Neural cell (in vitro differentiated cells): ENCODE measurements around the gene PAFAH2. TPM values are rescaled to one million over a fixed set of nuclear protein-coding genes. Genes with fewer than 3 reads are reported as not detected.

Experiments used
- H2AFZ ChIP-seq: fragments of 200-600, 300-800 bp; sonication (generic), shearing (Covaris generic); 2 replicates; pipeline ENCODE4 v1.6.0; 2014; ENCODE audit warnings: low read depth, mild to moderate bottlenecking, antibody characterized with exemption, low read length, moderate library complexity
- H3F3A ChIP-seq: fragments of 200-600 bp; shearing (Covaris generic); 2 replicates; pipeline ENCODE4 v1.6.1; 2016; ENCODE audit warnings: mild to moderate bottlenecking, moderate library complexity, mixed read lengths, antibody characterized with exemption, low read length; ENCODE audit not compliant: insufficient read depth, poor library complexity, severe bottlenecking
- H3K27ac ChIP-seq: fragments of 200-600, 300-800 bp; sonication (generic), shearing (Covaris generic); 2 replicates; pipeline ENCODE4 v1.5.1; 2014; ENCODE audit warnings: mild to moderate bottlenecking, low read length, moderate library complexity
- H3K27me3 ChIP-seq: fragments of 300-800, 200-600 bp; sonication (generic), shearing (Covaris generic); 2 replicates; pipeline ENCODE4 v1.6.0; 2014; ENCODE audit warnings: mild to moderate bottlenecking, low read depth, low read length, moderate library complexity; ENCODE audit not compliant: insufficient read depth
- H3K36me3 ChIP-seq: fragments of 300-800, 200-600 bp; sonication (generic), shearing (Covaris generic); 2 replicates; pipeline ENCODE4 v1.5.1; 2014; ENCODE audit warnings: mild to moderate bottlenecking, antibody characterized with exemption, low read length, moderate library complexity; ENCODE audit not compliant: insufficient read depth
- H3K4me2 ChIP-seq: fragments of 300-800, 200-600 bp; sonication (generic), shearing (Covaris generic); 2 replicates; pipeline ENCODE4 v1.6.0; 2014; ENCODE audit warnings: mild to moderate bottlenecking, low read length
- H3K4me3 ChIP-seq: fragments of 300-800, 200-600 bp; sonication (generic), shearing (Covaris generic); 2 replicates; pipeline ENCODE4 v1.5.1; 2014; ENCODE audit warnings: mild to moderate bottlenecking, low read length, moderate library complexity
- H3K79me2 ChIP-seq: fragments of 200-600 bp; shearing (Covaris generic); replicated peaks from 2 replicates; pipeline ENCODE4 v1.6.0; 2014; ENCODE audit warnings: mild to moderate bottlenecking, low read length, moderate library complexity; ENCODE audit not compliant: insufficient read depth
- H3K9ac ChIP-seq: fragments of 300-800, 200-600 bp; sonication (generic), shearing (Covaris generic); 2 replicates; pipeline ENCODE4 v1.6.1; 2016; ENCODE audit warnings: mild to moderate bottlenecking, low read length, mixed read lengths
- H3K9me2 ChIP-seq: fragments of 200-600 bp; shearing (Covaris generic); 2 replicates; pipeline ENCODE4 v1.6.1; 2016; ENCODE audit warnings: mild to moderate bottlenecking, low read length, mixed read lengths; ENCODE audit not compliant: insufficient read depth
- H3K9me3 ChIP-seq: fragments of 200-600, 300-800 bp; sonication (generic), shearing (Covaris generic); 2 replicates; pipeline ENCODE4 v1.6.1; 2016; ENCODE audit warnings: mild to moderate bottlenecking, mixed run types, low read length, moderate library complexity, mixed read lengths
- H4K20me1 ChIP-seq: fragments of 200-600 bp; shearing (Covaris generic); 2 replicates; pipeline ENCODE4 v1.6.1; 2016; ENCODE audit warnings: mild to moderate bottlenecking, mixed run types; ENCODE audit not compliant: insufficient read depth
- CTCF ChIP-seq: fragments of 450-650 bp; IDR thresholded peaks from 2 replicates; pipeline ENCODE4 v1.5.1; 2014; ENCODE audit warnings: antibody characterized with exemption, mild to moderate bottlenecking, moderate library complexity; ENCODE audit not compliant: poor library complexity, severe bottlenecking
- EP300 ChIP-seq: fragments of 450-650 bp; conservative IDR thresholded peaks from 2 replicates; pipeline ENCODE4 v1.6.1; 2014; ENCODE audit warnings: antibody characterized with exemption, mild to moderate bottlenecking, moderate library complexity; ENCODE audit not compliant: poor library complexity, severe bottlenecking
- EZH2 ChIP-seq: fragments of 200-600, 300-800 bp; shearing (Covaris generic), sonication (generic); IDR thresholded peaks from 2 replicates; pipeline ENCODE4 v1.6.1; 2014; ENCODE audit warnings: antibody characterized with exemption, low read length, borderline replicate concordance, mild to moderate bottlenecking; ENCODE audit not compliant: insufficient read depth, poor library complexity, severe bottlenecking
- MXI1 ChIP-seq: fragments of 450-650 bp; conservative IDR thresholded peaks from 2 replicates; pipeline ENCODE4 v1.6.1; 2014; ENCODE audit warnings: antibody characterized with exemption, mild to moderate bottlenecking; ENCODE audit not compliant: poor library complexity, severe bottlenecking
- POLR2AphosphoS5 ChIP-seq: IDR thresholded peaks from 2 replicates; pipeline ENCODE4 v1.6.1; 2012
- RAD21 ChIP-seq: fragments of 450-650 bp; conservative IDR thresholded peaks from 2 replicates; pipeline ENCODE4 v1.6.1; 2014; ENCODE audit warnings: antibody characterized with exemption, mild to moderate bottlenecking, moderate library complexity
- SMC3 ChIP-seq: fragments of 450-650 bp; conservative IDR thresholded peaks from 2 replicates; pipeline ENCODE4 v1.6.1; 2014; ENCODE audit warnings: antibody characterized with exemption, mild to moderate bottlenecking, moderate library complexity; ENCODE audit not compliant: poor library complexity
- TAF1 ChIP-seq: IDR thresholded peaks from 2 replicates; pipeline ENCODE4 v1.6.1; 2012; ENCODE audit warnings: low read depth
- polyA plus RNA-seq: library from polyadenylated mRNA; depleted of rRNA; stranded (reverse); fragments of >200 nt; gene quantifications from 2 replicates; pipeline ENCODE4 v1.2.3, GENCODE V29; 2014
- TF ChIP-seq, protein P1 (sequence below): IDR thresholded peaks from 2 replicates; pipeline ENCODE4 v1.6.1; 2012; ENCODE audit warnings: borderline replicate concordance

The PAFAH2 gene
- polyA plus RNA-seq, 1 donor from 2014 or later = 7.9 TPM

- no peaks in the 10 kb centered on the region for H3F3A ChIP-seq
- H3K36me3 ChIP-seq = no peaks in the 10 kb centered on the region
- no peak for TF ChIP-seq EP300
- TF ChIP-seq CTCF = no peak
- no peak for TF ChIP-seq SMC3
- no peak for TF ChIP-seq EZH2
- TF ChIP-seq RAD21 = no peak
- TF ChIP-seq MXI1 = no peak
- TF ChIP-seq POLR2AphosphoS5 = no peak
- no peak for TF ChIP-seq TAF1
- TF ChIP-seq, protein P1, sequence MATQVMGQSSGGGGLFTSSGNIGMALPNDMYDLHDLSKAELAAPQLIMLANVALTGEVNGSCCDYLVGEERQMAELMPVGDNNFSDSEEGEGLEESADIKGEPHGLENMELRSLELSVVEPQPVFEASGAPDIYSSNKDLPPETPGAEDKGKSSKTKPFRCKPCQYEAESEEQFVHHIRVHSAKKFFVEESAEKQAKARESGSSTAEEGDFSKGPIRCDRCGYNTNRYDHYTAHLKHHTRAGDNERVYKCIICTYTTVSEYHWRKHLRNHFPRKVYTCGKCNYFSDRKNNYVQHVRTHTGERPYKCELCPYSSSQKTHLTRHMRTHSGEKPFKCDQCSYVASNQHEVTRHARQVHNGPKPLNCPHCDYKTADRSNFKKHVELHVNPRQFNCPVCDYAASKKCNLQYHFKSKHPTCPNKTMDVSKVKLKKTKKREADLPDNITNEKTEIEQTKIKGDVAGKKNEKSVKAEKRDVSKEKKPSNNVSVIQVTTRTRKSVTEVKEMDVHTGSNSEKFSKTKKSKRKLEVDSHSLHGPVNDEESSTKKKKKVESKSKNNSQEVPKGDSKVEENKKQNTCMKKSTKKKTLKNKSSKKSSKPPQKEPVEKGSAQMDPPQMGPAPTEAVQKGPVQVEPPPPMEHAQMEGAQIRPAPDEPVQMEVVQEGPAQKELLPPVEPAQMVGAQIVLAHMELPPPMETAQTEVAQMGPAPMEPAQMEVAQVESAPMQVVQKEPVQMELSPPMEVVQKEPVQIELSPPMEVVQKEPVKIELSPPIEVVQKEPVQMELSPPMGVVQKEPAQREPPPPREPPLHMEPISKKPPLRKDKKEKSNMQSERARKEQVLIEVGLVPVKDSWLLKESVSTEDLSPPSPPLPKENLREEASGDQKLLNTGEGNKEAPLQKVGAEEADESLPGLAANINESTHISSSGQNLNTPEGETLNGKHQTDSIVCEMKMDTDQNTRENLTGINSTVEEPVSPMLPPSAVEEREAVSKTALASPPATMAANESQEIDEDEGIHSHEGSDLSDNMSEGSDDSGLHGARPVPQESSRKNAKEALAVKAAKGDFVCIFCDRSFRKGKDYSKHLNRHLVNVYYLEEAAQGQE = no peak
- H4K20me1 ChIP-seq = no peaks in the 10 kb centered on the region
- no peaks in the 10 kb centered on the region for H3K79me2 ChIP-seq
- no peak overlapping the region for H3K9ac ChIP-seq
- H3K9me2 ChIP-seq = no peaks in the 10 kb centered on the region
- H3K4me3 ChIP-seq = no peak overlapping the region
- H3K27me3 ChIP-seq = peaks cover 58% of the 10 kb centered on the region
- no peak overlapping the region for H2AFZ ChIP-seq
- H3K9me3 ChIP-seq = no peaks in the 10 kb centered on the region
- H3K4me2 ChIP-seq = no peak overlapping the region
- no peak overlapping the region for H3K27ac ChIP-seq
These were observed 45.9 kb upstream of the PAFAH2 start for GRCh38 chr1:26043765-26044164.

DNA sequence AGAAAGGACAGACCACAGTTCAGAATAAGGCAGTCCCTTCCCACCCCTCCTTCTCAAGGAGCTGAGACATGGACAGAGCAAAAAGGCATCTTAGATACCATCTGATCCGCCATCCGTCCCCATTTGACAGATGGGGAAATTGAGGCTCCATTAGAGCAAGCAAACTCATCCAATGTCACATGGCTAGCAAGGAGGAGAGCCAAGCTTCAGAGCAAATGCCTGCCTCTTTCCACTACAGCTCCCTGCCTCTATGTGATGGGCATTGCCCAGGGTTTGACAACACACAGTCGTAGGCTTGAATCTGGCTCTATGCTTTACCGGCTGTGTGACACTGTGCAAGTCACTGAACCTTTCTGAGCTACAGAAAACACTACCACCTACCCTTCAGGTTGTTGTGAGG is 44.1 kb upstream of the PAFAH2 start:
- Histone ChIP-seq H2AFZ (no peak overlapping the region), H3K79me2 (no peaks in the 10 kb centered on the region), H4K20me1 (no peaks in the 10 kb centered on the region), H3K4me2 (no peak overlapping the region), H3F3A (no peaks in the 10 kb centered on the region), H3K9me2 (no peaks in the 10 kb centered on the region), H3K9me3 (no peaks in the 10 kb centered on the region), H3K27ac (no peak overlapping the region), H3K9ac (no peak overlapping the region), H3K36me3 (no peaks in the 10 kb centered on the region), H3K27me3 (peaks cover 41% of the 10 kb centered on the region), H3K4me3 (no peak overlapping the region)
- TF ChIP-seq EZH2 (no peak), TAF1 (no peak)

GRCh38 chr1:26041401-26041800 is 43.5 kb upstream of the PAFAH2 start:
- Histone ChIP-seq H3K9me2 (no peaks in the 10 kb centered on the region), H3K4me3 (no peak overlapping the region), H2AFZ (no peak overlapping the region), H3K9ac (no peak overlapping the region), H3K4me2 (no peak overlapping the region), H3K36me3 (no peaks in the 10 kb centered on the region), H3K79me2 (no peaks in the 10 kb centered on the region), H3K9me3 (no peaks in the 10 kb centered on the region), H3F3A (no peaks in the 10 kb centered on the region), H3K27ac (no peak overlapping the region), H4K20me1 (no peaks in the 10 kb centered on the region), H3K27me3 (peaks cover 35% of the 10 kb centered on the region)
- TF ChIP-seq TAF1 = no peak
